CD4-positive, alpha-beta T cell (primary cell): Measurements from ENCODE around the gene SNX7. TPM values are rescaled to one million over a fixed set of nuclear protein-coding genes. Genes with fewer than 3 reads are reported as not detected.

Experiments
- ATAC-seq: fragments of 200-7000 bp; cut with Tn5 transposase; one replicate; pipeline ENCODE4 v1.10.0; 2022; ENCODE audit warnings: mild to moderate bottlenecking; ENCODE audit not compliant: poor library complexity
- CTCF ChIA-PET: fragments of 350-600 bp; sonication (Branson Sonifier 250); formaldehyde crosslinking; loops from one replicate; lab custom pipeline; 2021; ENCODE audit warnings: antibody characterized with exemption, inconsistent platforms; lab: Charles Lee
- POLR2A ChIA-PET: fragments of 350-600 bp; sonication (Branson Sonifier 250); formaldehyde crosslinking; loops from one replicate; lab custom pipeline; 2021; ENCODE audit warnings: antibody characterized with exemption, inconsistent platforms; lab: Charles Lee
- DNase-seq, 14 experiments: peaks; one replicate each; pipeline ENCODE4 v3.0.0-alpha.2; 2013 to 2020; ENCODE audit warnings: mixed read lengths in 2 of 14
- H3K27ac ChIP-seq, 2 donors: one replicate each; pipeline versions ENCODE4 v1.5.1 to v1.7.0; 2013; ENCODE audit warnings: low read length in 2 of 2, low read depth in 1 of 2, mild to moderate bottlenecking in 1 of 2
- H3K27me3 ChIP-seq, 2 experiments: 1 replicate in 1 of 2; 2 replicates in 1 of 2; pipeline versions ENCODE4 v1.6.1 to v1.7.0; 2013; ENCODE audit warnings: low read length in 2 of 2, control low read depth in 1 of 2, mild to moderate bottlenecking in 1 of 2, moderate library complexity in 1 of 2; ENCODE audit not compliant: insufficient read depth in 2 of 2, control insufficient read depth in 1 of 2
- H3K36me3 ChIP-seq: one replicate; pipeline ENCODE4 v1.6.1; 2013; ENCODE audit warnings: low read length, control low read depth; ENCODE audit not compliant: insufficient read depth
- H3K4me1 ChIP-seq: one replicate; pipeline ENCODE4 v1.6.1; 2013; ENCODE audit warnings: low read length, control low read depth; ENCODE audit not compliant: insufficient read depth
- H3K4me3 ChIP-seq: one replicate; pipeline ENCODE4 v1.5.1; 2013; ENCODE audit warnings: mild to moderate bottlenecking, low read length, moderate library complexity
- H3K9me3 ChIP-seq, 2 experiments: 1 replicate in 1 of 2; 2 replicates in 1 of 2; pipeline versions ENCODE4 v1.6.1 to v1.7.0; 2013; ENCODE audit warnings: low read length in 2 of 2, mild to moderate bottlenecking in 2 of 2, control low read depth in 1 of 2, moderate library complexity in 1 of 2; ENCODE audit not compliant: control insufficient read depth in 1 of 2, insufficient read depth in 1 of 2
- H3K27ac Mint-ChIP-seq: one replicate; pipeline ENCODE4 v1.8.0; 2020; ENCODE audit warnings: mixed read lengths
- H3K27me3 Mint-ChIP-seq: one replicate; pipeline ENCODE4 v1.8.0; 2021; ENCODE audit warnings: mixed read lengths
- H3K36me3 Mint-ChIP-seq: one replicate; pipeline ENCODE4 v1.8.0; 2021; ENCODE audit warnings: low read depth, mixed read lengths
- H3K4me1 Mint-ChIP-seq: one replicate; pipeline ENCODE4 v1.8.0; 2021; ENCODE audit warnings: low read depth, mixed read lengths
- H3K4me3 Mint-ChIP-seq: one replicate; pipeline ENCODE4 v1.8.0; 2020; ENCODE audit warnings: mild to moderate bottlenecking, mixed read lengths
- H3K9me3 Mint-ChIP-seq: one replicate; pipeline ENCODE4 v1.8.0; 2020; ENCODE audit warnings: mixed read lengths
- CTCF ChIP-seq: fragments of 200-600 bp; IDR thresholded peaks from one replicate; pipeline ENCODE4 v1.8.0; 2022; ENCODE audit warnings: antibody characterized with exemption, mild to moderate bottlenecking
- intact Hi-C, 2 experiments: fragments of 100-400 bp; cut with DNase I in 1 of 2; cut with micrococcal nuclease in 1 of 2; formaldehyde crosslinking; loops; one replicate each; pipeline versions ENCODE4 v1.15.1 to v1.9.0; 2023 to 2025; cut with DNase I, micrococcal nuclease
- total RNA-seq, 174 experiments: library from RNA in 2 of 174; stranded (reverse) in 2 of 174; gene quantifications; one replicate each; pipeline ENCODE4 v1.2.3 and lab custom pipeline; 2021 to 2026

SNX7 gene
- total RNA-seq, 2 experiments from 2014 or later: not detected

GRCh38 chr1:98764485-98764884, 103.0 kb downstream of the SNX7 start:
- POLR2A ChIA-PET: no interaction called here
- no peak for TF ChIP-seq CTCF
- CTCF ChIA-PET: no interaction called here
- Histone ChIP-seq H3K4me1 (no peaks in the 10 kb centered on the region), H3K27ac (no peak overlapping the region), H3K9me3 (no peaks in the 10 kb centered on the region), H3K4me3 (no peak overlapping the region), H3K27me3 (no peaks in the 10 kb centered on the region), H3K36me3 (no peaks in the 10 kb centered on the region)
- intact Hi-C loops: no loop called here
- H3K27me3 Mint-ChIP-seq: no peaks in the 10 kb centered on the region
- DNase-seq: no peak
- no peak overlapping the region for H3K4me3 Mint-ChIP-seq
- H3K27ac Mint-ChIP-seq: no peak overlapping the region
- no peaks in the 10 kb centered on the region for H3K9me3 Mint-ChIP-seq
- no peaks in the 10 kb centered on the region for H3K4me1 Mint-ChIP-seq
- no peak for ATAC-seq
- no peaks in the 10 kb centered on the region for H3K36me3 Mint-ChIP-seq

GRCh38 chr1:98766255-98766654, 104.7 kb downstream of the SNX7 start:
- H3K9me3 ChIP-seq: no peaks in the 10 kb centered on the region
- no peak overlapping the region for H3K4me3 ChIP-seq
- no peak for ATAC-seq
- ChIA-PET POLR2A (no interaction called here), CTCF (no interaction called here)
- Mint-ChIP-seq H3K36me3 (no peaks in the 10 kb centered on the region), H3K27me3 (peaks cover 4% of the 10 kb centered on the region), H3K4me3 (no peak overlapping the region), H3K9me3 (no peaks in the 10 kb centered on the region), H3K4me1 (no peaks in the 10 kb centered on the region), H3K27ac (no peak overlapping the region)
- peak in 1 of 14 experiments; percentile 8 for DNase-seq
- no peak for TF ChIP-seq CTCF
- H3K27ac ChIP-seq: no peak overlapping the region
- no peaks in the 10 kb centered on the region for H3K36me3 ChIP-seq
- intact Hi-C loops: no loop called here
- H3K4me1 ChIP-seq: no peaks in the 10 kb centered on the region
- no peaks in the 10 kb centered on the region for H3K27me3 ChIP-seq

- H3K9me3 ChIP-seq: no peaks in the 10 kb centered on the region
- no peak for TF ChIP-seq CTCF
- H3K9me3 Mint-ChIP-seq: no peaks in the 10 kb centered on the region
- intact Hi-C loops: no loop called here
- H3K4me3 Mint-ChIP-seq: no peak overlapping the region
- ChIA-PET POLR2A (no interaction called here), CTCF (no interaction called here)
- H3K36me3 ChIP-seq: no peaks in the 10 kb centered on the region
- no peak overlapping the region for H3K4me3 ChIP-seq
- no peak overlapping the region for H3K27ac ChIP-seq
- ATAC-seq: no peak
- H3K27ac Mint-ChIP-seq: no peak overlapping the region
- no peaks in the 10 kb centered on the region for H3K4me1 Mint-ChIP-seq
- H3K27me3 Mint-ChIP-seq: peaks cover 4% of the 10 kb centered on the region
- H3K36me3 Mint-ChIP-seq: no peaks in the 10 kb centered on the region
- no peaks in the 10 kb centered on the region for H3K27me3 ChIP-seq
- no peaks in the 10 kb centered on the region for H3K4me1 ChIP-seq
- no peak for DNase-seq
Observed at GRCh38 chr1:98769162-98769561, 107.6 kb downstream of the SNX7 start.
